Measurements from ENCODE around the gene DCLRE1A. TPM values are rescaled to one million over a fixed set of nuclear protein-coding genes. Genes with fewer than 3 reads are reported as not detected.

Gene DCLRE1A
- total and polyA plus RNA-seq, 12 donors, result 3.3 to 7.5 (median 5.6) TPM

- peak overlapping the region in 8 of 10 donors; percentile 18 to 97 (median 96) for H3K27ac ChIP-seq
- no peak for TF ChIP-seq CTCF (IDR thresholded peaks at IDR 0.05)
These were observed 5.4 kb upstream of the DCLRE1A start for GRCh38 chr10:113859261-113859660.

GRCh38 chr10:113858541-113858940, 4.7 kb upstream of the DCLRE1A start:
- DNase-seq (peak in 1 of 2 donors; percentile 13), ATAC-seq (peak in 3 of 8 donors; percentile 50 to 65 (median 62))
- Histone ChIP-seq H3K4me1 (peaks cover 0 to 36% (median 29%) of the 10 kb centered on the region in 9 donors), H3K27ac (peak overlapping the region in 9 of 10 donors; percentile 28 to 97 (median 96)), H3K9me3 (peaks cover 0 to 10% (median 0%) of the 10 kb centered on the region in 11 donors), H3K36me3 (peaks cover 0 to 54% (median 32%) of the 10 kb centered on the region in 9 donors), H3K27me3 (no peaks in the 10 kb centered on the region), H3K4me3 (peak overlapping the region in 8 of 10 donors; percentile 0 to 93 (median 52))
- 51 to 64% methylated on average over 2 of the region's 2 CpGs for WGBS, 2 donors
- TF ChIP-seq CTCF (IDR thresholded peaks at IDR 0.05), result no peak
- intact Hi-C loops (cut with DNase I), result loop anchor here in 6 of 10 donors (5.0 to 10.0 kb wide), 5 partner anchors 34 to 209 kb away; partner anchors contain the start of gene ADRB1 (in 4 of the 6)

More at GRCh38 chr10:113859261-113859660, 5.4 kb upstream of the DCLRE1A start:
- ATAC-seq, result no peak
- intact Hi-C loops (cut with DNase I), result loop anchor here in 6 of 10 donors (5.0 to 10.0 kb wide), 5 partner anchors 33 to 208 kb away; partner anchors contain the start of gene ADRB1 (in 4 of the 6)
- H3K4me3 ChIP-seq, result no peak overlapping the region
- H3K4me1 ChIP-seq, result peaks cover 0 to 34% (median 28%) of the 10 kb centered on the region in 9 donors
- no peak for DNase-seq
- 70 to 80% methylated on average over 2 of the region's 2 CpGs for WGBS, 2 donors
- H3K9me3 ChIP-seq, result peaks cover 0 to 10% (median 0%) of the 10 kb centered on the region in 11 donors
- no peaks in the 10 kb centered on the region for H3K27me3 ChIP-seq
- H3K36me3 ChIP-seq, result peaks cover 0 to 61% (median 37%) of the 10 kb centered on the region in 9 donors

GRCh38 chr10:113857210-113857609, 3.3 kb upstream of the DCLRE1A start:
- Histone ChIP-seq H3K9me3 (peaks cover 0 to 10% (median 0%) of the 10 kb centered on the region in 11 donors), H3K27me3 (no peaks in the 10 kb centered on the region), H3K4me3 (peak overlapping the region in 8 of 10 donors; percentile 79 to 99 (median 90)), H3K27ac (peak overlapping the region in 9 of 10 donors; percentile 28 to 97 (median 96)), H3K4me1 (peaks cover 0 to 49% (median 43%) of the 10 kb centered on the region in 9 donors), H3K36me3 (peaks cover 0 to 41% (median 32%) of the 10 kb centered on the region in 9 donors)
- ATAC-seq (no peak), DNase-seq (no peak)
- no peak for TF ChIP-seq CTCF (IDR thresholded peaks at IDR 0.05)
- intact Hi-C loops (cut with DNase I), result loop anchor here in 6 of 10 donors (5.0 to 10.0 kb wide), 5 partner anchors 35 to 210 kb away; partner anchors contain the start of gene ADRB1 (in 4 of the 6)

- DNase-seq (no peak), ATAC-seq (no peak)
- no peaks in the 10 kb centered on the region for H3K27me3 ChIP-seq
- TF ChIP-seq CTCF (IDR thresholded peaks at IDR 0.05), result no peak
- peaks cover 0 to 9% (median 0%) of the 10 kb centered on the region in 11 donors for H3K9me3 ChIP-seq
- 53 to 56% methylated on average over 1 of the region's 1 CpG for WGBS, 2 donors
- peaks cover 0 to 56% (median 49%) of the 10 kb centered on the region in 9 donors for H3K4me1 ChIP-seq
- intact Hi-C loops (cut with DNase I), result loop anchor here in 6 of 10 donors (5.0 to 10.0 kb wide), 5 partner anchors 36 to 211 kb away; partner anchors contain the start of gene ADRB1 (in 4 of the 6)
- H3K36me3 ChIP-seq, result peaks cover 0 to 34% (median 26%) of the 10 kb centered on the region in 9 donors
- H3K27ac ChIP-seq, result peak overlapping the region in 9 of 10 donors; percentile 47 to 97 (median 96)
- peak overlapping the region in 9 of 10 donors; percentile 74 to 99 (median 90) for H3K4me3 ChIP-seq
These were observed 2.7 kb upstream of the DCLRE1A start for GRCh38 chr10:113856563-113856962.
